H1 (cell line): ENCODE measurements around the gene ITPR1. TPM values are rescaled to one million over a fixed set of nuclear protein-coding genes. Genes with fewer than 3 reads are reported as not detected.

ENCODE experiments used
- CTCF ChIA-PET: fragments of 300-600 bp; sonication (Branson Sonifier 250); formaldehyde crosslinking; loops from one replicate; lab custom pipeline; 2021; ENCODE audit not compliant: partially characterized antibody; lab: Charles Lee
- POLR2A ChIA-PET: fragments of 300-600 bp; sonication (Branson Sonifier 250); formaldehyde crosslinking; loops from one replicate; lab custom pipeline; 2021; ENCODE audit warnings: inconsistent platforms; ENCODE audit not compliant: partially characterized antibody; lab: Charles Lee
- DNase-seq, 2 experiments: peaks; one replicate each; pipeline versions ENCODE4 v3.0.0 to v3.0.0-alpha.2; 2010 to 2022; ENCODE audit warnings: low spot score in 2 of 2, low read depth in 1 of 2, mixed read lengths in 1 of 2
- FAIRE-seq: peaks from 2 replicates; lab custom pipeline; 2011; peaks lifted over from hg19 to GRCh38; lab: Jason Lieb, UNC
- H2AFZ ChIP-seq: 2 replicates; pipeline ENCODE4 v1.8.1; 2012; ENCODE audit warnings: low read length, inconsistent platforms
- H2AK5ac ChIP-seq: 2 replicates; pipeline ENCODE4 v1.6.1; 2013; ENCODE audit warnings: low read depth, low read length
- H2BK120ac ChIP-seq: replicated peaks from 2 replicates; pipeline ENCODE3; 2013; ENCODE audit warnings: low read depth, low read length, inconsistent platforms
- H2BK12ac ChIP-seq: 2 replicates; pipeline ENCODE4 v1.6.1; 2013; ENCODE audit warnings: low read depth, low read length
- H2BK15ac ChIP-seq: 2 replicates; pipeline ENCODE4 v1.6.1; 2013; ENCODE audit warnings: low read length
- H2BK20ac ChIP-seq: 2 replicates; pipeline ENCODE4 v1.6.1; 2013; ENCODE audit warnings: low read length
- H2BK5ac ChIP-seq: 2 replicates; pipeline ENCODE4 v1.6.1; 2013; ENCODE audit warnings: low read depth, low read length
- H3K14ac ChIP-seq: 2 replicates; pipeline ENCODE4 v1.6.1; 2013; ENCODE audit warnings: inconsistent platforms; ENCODE audit not compliant: insufficient read length
- H3K18ac ChIP-seq: 2 replicates; pipeline ENCODE4 v1.6.1; 2013; ENCODE audit warnings: low read length; ENCODE audit errors: extremely low read depth
- H3K23ac ChIP-seq: 2 replicates; pipeline ENCODE4 v1.6.1; 2013; ENCODE audit warnings: inconsistent platforms; ENCODE audit not compliant: insufficient read length
- H3K23me2 ChIP-seq: 2 replicates; pipeline ENCODE4 v1.6.1; 2013; ENCODE audit warnings: low read depth, low read length
- H3K27ac ChIP-seq: 2 replicates; pipeline ENCODE4 v1.6.1; 2011; ENCODE audit warnings: low read depth, low read length, inconsistent platforms
- H3K27me3 ChIP-seq, 4 experiments: replicated peaks in 1 of 4; 1 replicate in 1 of 4; 2 replicates in 3 of 4; pipeline versions ENCODE4 v1.6.1 to v1.8.1; 2011 to 2013; ENCODE audit warnings: low read length in 3 of 4, mild to moderate bottlenecking in 3 of 4, inconsistent platforms in 2 of 4, mixed read lengths in 2 of 4, moderate library complexity in 1 of 4; ENCODE audit not compliant: control insufficient read depth in 3 of 4, insufficient read depth in 3 of 4; ENCODE audit errors: extremely low read depth in 1 of 4
- H3K36me3 ChIP-seq, 4 experiments: 2 replicates each; pipeline versions ENCODE4 v1.6.1 to v1.8.1; 2011 to 2013; ENCODE audit warnings: mild to moderate bottlenecking in 4 of 4, low read length in 3 of 4, moderate library complexity in 2 of 4, control low read depth in 1 of 4, inconsistent platforms in 1 of 4; ENCODE audit not compliant: insufficient read depth in 4 of 4, control insufficient read depth in 2 of 4
- H3K4ac ChIP-seq: replicated peaks from 2 replicates; pipeline ENCODE3; 2013; ENCODE audit warnings: low read length, low read depth, mixed read lengths, inconsistent platforms; ENCODE audit not compliant: insufficient read length
- H3K4me1 ChIP-seq, 4 experiments: replicated peaks in 1 of 4; 1 replicate in 1 of 4; 2 replicates in 3 of 4; pipeline versions ENCODE4 v1.6.1 to v1.8.1; 2011 to 2013; ENCODE audit warnings: low read length in 3 of 4, inconsistent platforms in 2 of 4, mixed read lengths in 1 of 4; ENCODE audit not compliant: insufficient read depth in 4 of 4, control insufficient read depth in 3 of 4
- H3K4me2 ChIP-seq, 2 experiments: 2 replicates each; pipeline versions ENCODE4 v1.6.1 to v1.8.1; 2011 to 2013; ENCODE audit warnings: low read depth in 2 of 2, low read length in 2 of 2, control low read depth in 1 of 2, inconsistent platforms in 1 of 2, mild to moderate bottlenecking in 1 of 2; ENCODE audit not compliant: insufficient read depth in 1 of 2
- H3K4me3 ChIP-seq, 4 experiments: fragments of 200-600, 300-600 bp in 1 of 4; sonication (generic), shearing (Covaris generic), sonication (Bioruptor Twin) in 1 of 4; 2 replicates each; pipeline versions ENCODE4 v1.5.1 to v1.8.1; 2011 to 2016; ENCODE audit warnings: low read length in 4 of 4, low read depth in 3 of 4, control low read depth in 2 of 4, inconsistent platforms in 2 of 4, mild to moderate bottlenecking in 2 of 4, mixed read lengths in 1 of 4, moderate library complexity in 1 of 4; ENCODE audit not compliant: insufficient read depth in 2 of 4; ENCODE audit errors: extremely low read depth in 1 of 4
- H3K56ac ChIP-seq: replicated peaks from 2 replicates; pipeline ENCODE3; 2013; ENCODE audit warnings: low read depth, mild to moderate bottlenecking, mixed read lengths, low read length, inconsistent platforms; ENCODE audit not compliant: insufficient read length
- H3K79me1 ChIP-seq: 2 replicates; pipeline ENCODE4 v1.6.1; 2013; ENCODE audit warnings: low read depth, low read length, control low read depth
- H3K79me2 ChIP-seq, 2 experiments: 2 replicates each; pipeline versions ENCODE4 v1.6.1 to v1.8.1; 2012 to 2013; ENCODE audit warnings: low read length in 2 of 2, mild to moderate bottlenecking in 2 of 2, inconsistent platforms in 1 of 2; ENCODE audit not compliant: insufficient read depth in 2 of 2, control insufficient read depth in 1 of 2
- H3K9ac ChIP-seq, 4 experiments: replicated peaks in 1 of 4; 1 replicate in 1 of 4; 2 replicates in 3 of 4; pipeline versions ENCODE4 v1.6.1 to v1.8.1; 2011 to 2013; ENCODE audit warnings: low read depth in 3 of 4, low read length in 3 of 4, control low read depth in 2 of 4, mild to moderate bottlenecking in 2 of 4, moderate library complexity in 2 of 4, inconsistent platforms in 1 of 4; ENCODE audit errors: extremely low read depth in 1 of 4
- H3K9me3 ChIP-seq, 2 experiments: 2 replicates each; pipeline versions ENCODE4 v1.6.1 to v1.8.1; 2012 to 2013; ENCODE audit warnings: mild to moderate bottlenecking in 2 of 2, moderate library complexity in 2 of 2, control low read depth in 1 of 2, inconsistent platforms in 1 of 2, low read depth in 1 of 2, low read length in 1 of 2, mixed read lengths in 1 of 2; ENCODE audit not compliant: insufficient read depth in 2 of 2
- H4K20me1 ChIP-seq, 2 experiments: replicated peaks in 1 of 2; 2 replicates each; pipeline versions ENCODE3 to v1.8.1; 2011 to 2013; ENCODE audit warnings: inconsistent platforms in 2 of 2, low read length in 2 of 2, mild to moderate bottlenecking in 1 of 2; ENCODE audit not compliant: insufficient read depth in 2 of 2, control insufficient read depth in 1 of 2
- H4K5ac ChIP-seq: 2 replicates; pipeline ENCODE4 v1.6.1; 2013; ENCODE audit warnings: low read length, low read depth, mixed read lengths, inconsistent platforms; ENCODE audit not compliant: insufficient read length
- H4K8ac ChIP-seq: 2 replicates; pipeline ENCODE4 v1.8.0; 2013; ENCODE audit warnings: mild to moderate bottlenecking, moderate library complexity, low read length, inconsistent platforms; ENCODE audit not compliant: insufficient read depth; ENCODE audit errors: extremely low read depth
- H4K91ac ChIP-seq: replicated peaks from 2 replicates; pipeline ENCODE3; 2013; ENCODE audit warnings: low read length, mixed read lengths, inconsistent platforms; ENCODE audit not compliant: insufficient read length
- CEBPB ChIP-seq: IDR thresholded peaks from 2 replicates; pipeline ENCODE4 v1.6.1; 2012; ENCODE audit warnings: low read depth, low read length
- HDAC6 ChIP-seq: IDR thresholded peaks from one replicate; pipeline ENCODE4 v1.7.1; 2012; ENCODE audit warnings: low read depth, mild to moderate bottlenecking, inconsistent platforms, low read length, moderate library complexity
- JUN ChIP-seq: IDR thresholded peaks from 2 replicates; pipeline ENCODE4 v1.6.1; 2011; ENCODE audit warnings: low read depth, mild to moderate bottlenecking, improper control_type of control experiment, low read length
- KDM1A ChIP-seq: fragments of 200-600, 300-600 bp; sonication (generic); IDR thresholded peaks from 2 replicates; pipeline ENCODE4 v1.7.1; 2016; ENCODE audit warnings: mild to moderate bottlenecking, low read length, borderline replicate concordance
- KDM4A ChIP-seq: IDR thresholded peaks from one replicate; pipeline ENCODE4 v1.7.1; 2012; ENCODE audit warnings: low read depth, mild to moderate bottlenecking, moderate library complexity, low read length, inconsistent platforms; ENCODE audit not compliant: severe bottlenecking
- POU5F1 ChIP-seq: IDR thresholded peaks from 2 replicates; pipeline ENCODE4 v1.6.1; 2011; ENCODE audit warnings: low read depth, mild to moderate bottlenecking, low read length, moderate library complexity
- RBBP5 ChIP-seq: IDR thresholded peaks from 2 replicates; pipeline ENCODE4 v1.7.1; 2012; ENCODE audit warnings: low read depth, mild to moderate bottlenecking, inconsistent platforms, low read length, moderate library complexity, borderline replicate concordance
- RXRA ChIP-seq: IDR thresholded peaks from 2 replicates; pipeline ENCODE4 v1.6.1; 2011; ENCODE audit warnings: low read depth, mild to moderate bottlenecking, low read length, moderate library complexity; ENCODE audit not compliant: insufficient read depth
- SP4 ChIP-seq: IDR thresholded peaks from 2 replicates; pipeline ENCODE4 v1.6.1; 2012; ENCODE audit warnings: low read length, inconsistent platforms
- SUZ12 ChIP-seq: fragments of 200-600 bp; sonication (generic); IDR thresholded peaks from 2 replicates; pipeline ENCODE4 v1.6.1; 2012; ENCODE audit warnings: mild to moderate bottlenecking, inconsistent platforms, low read length, moderate library complexity, mixed read lengths
- TAF1 ChIP-seq: IDR thresholded peaks from 2 replicates; pipeline ENCODE4 v1.6.1; 2011; ENCODE audit warnings: mild to moderate bottlenecking, low read depth, low read length
- WGBS, 2 experiments: shearing (Covaris generic) in 1 of 2; methylation state at CpG; one replicate each; pipeline versions ENCODE4 v1.1.6 to v1.1.7; 2013 to 2015; ENCODE audit warnings: low lambda C conversion rate in 2 of 2, mixed read lengths in 2 of 2, inconsistent platforms in 1 of 2, low coverage in 1 of 2, missing lambda C conversion rate in 1 of 2; ENCODE audit not compliant: insufficient replicate concordance in 2 of 2, insufficient coverage in 1 of 2, insufficient read length in 1 of 2; ENCODE audit errors: extremely low coverage in 1 of 2, missing lambda C conversion rate in 1 of 2; 5-methylcytosine and 5-hydroxymethylcytosine counted together
- polyA plus RNA-seq, 7 experiments: library from polyadenylated mRNA; depleted of rRNA in 3 of 7; stranded (reverse) in 5 of 7; unstranded in 2 of 7; fragments of >200 nt in 5 of 7; fragments of 200-250 nt in 2 of 7; gene quantifications; 1 replicate in 5 of 7; 2 replicates in 1 of 7; 4 replicates in 1 of 7; pipeline versions ENCODE4 v1.2.1 to v1.2.3, GENCODE V29; 2011 to 2013; ENCODE audit warnings: missing spikeins in 2 of 7, mixed read lengths in 2 of 7
- total RNA-seq: library from RNA; stranded (reverse); fragmentation: NEBNext Ultra II Directional; extraction: Animal tissue kit (Norgen Biotek cat#: 25700); gene quantifications from 2 replicates; pipeline ENCODE4 v1.2.1, GENCODE V29; 2021
- TF ChIP-seq, protein P1 (sequence below): IDR thresholded peaks from 2 replicates; pipeline ENCODE4 v1.6.1; 2011; ENCODE audit warnings: low read length, improper control_type of control experiment

Gene ITPR1
- total and polyA plus RNA-seq, 2 of the 8 experiments (the other 6 are each of a cell fraction or from before 2014, with no cell fraction given) = 2.5 to 16.3 TPM

DNA sequence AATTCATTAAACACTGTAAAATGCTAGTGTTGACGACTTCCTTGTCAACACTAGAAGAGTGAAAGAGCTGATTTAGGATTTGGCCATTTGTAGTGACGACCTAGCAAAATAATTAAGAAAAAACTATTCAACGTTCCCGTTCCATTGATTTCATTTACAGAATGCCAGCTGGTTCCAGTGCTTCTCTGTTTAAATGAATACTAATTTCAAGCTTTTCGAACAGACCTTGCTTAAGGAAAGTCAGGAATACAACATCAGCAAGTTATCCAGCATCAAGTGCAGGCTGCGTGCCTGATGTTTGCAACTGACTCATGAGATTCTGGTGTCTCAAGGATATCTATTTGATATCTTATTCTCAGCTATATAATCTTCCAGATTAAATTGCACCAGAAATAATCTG, 387.7 kb downstream of the ITPR1 start:
- Histone ChIP-seq H2BK120ac (no peak overlapping the region), H3K9me3 (no peaks in the 10 kb centered on the region), H3K23ac (no peak overlapping the region), H2BK12ac (no peak overlapping the region), H3K23me2 (no peaks in the 10 kb centered on the region), H3K79me2 (no peaks in the 10 kb centered on the region), H2AK5ac (no peak overlapping the region), H2AFZ (no peak overlapping the region), H3K14ac (no peak overlapping the region), H3K27ac (no peak overlapping the region), H2BK5ac (no peak overlapping the region), H3K9ac (no peak overlapping the region), H2BK15ac (no peak overlapping the region), H3K4ac (no peak overlapping the region), H4K20me1 (no peaks in the 10 kb centered on the region), H4K5ac (no peak overlapping the region), H3K79me1 (no peaks in the 10 kb centered on the region), H3K27me3 (no peaks in the 10 kb centered on the region), H3K4me2 (no peak overlapping the region), H2BK20ac (no peak overlapping the region), H4K8ac (no peak overlapping the region), H3K36me3 (no peaks in the 10 kb centered on the region), H4K91ac (no peak overlapping the region), H3K4me1 (no peaks in the 10 kb centered on the region), H3K4me3 (no peak overlapping the region), H3K18ac (no peak overlapping the region), H3K56ac (no peak overlapping the region)
- 82% methylated on average over 6 of the region's 6 CpGs; no CpG with 5 or more reads in 1 of the 2 experiments for WGBS, 2 experiments
- FAIRE-seq (no peak), DNase-seq (no peak)
- TF ChIP-seq SP4 (no peak), RXRA (no peak), TAF1 (no peak), RBBP5 (no peak), HDAC6 (no peak), POU5F1 (no peak), SUZ12 (no peak), CEBPB (no peak), KDM1A (no peak), KDM4A (no peak), JUN (no peak)
- TF ChIP-seq, protein P1, sequence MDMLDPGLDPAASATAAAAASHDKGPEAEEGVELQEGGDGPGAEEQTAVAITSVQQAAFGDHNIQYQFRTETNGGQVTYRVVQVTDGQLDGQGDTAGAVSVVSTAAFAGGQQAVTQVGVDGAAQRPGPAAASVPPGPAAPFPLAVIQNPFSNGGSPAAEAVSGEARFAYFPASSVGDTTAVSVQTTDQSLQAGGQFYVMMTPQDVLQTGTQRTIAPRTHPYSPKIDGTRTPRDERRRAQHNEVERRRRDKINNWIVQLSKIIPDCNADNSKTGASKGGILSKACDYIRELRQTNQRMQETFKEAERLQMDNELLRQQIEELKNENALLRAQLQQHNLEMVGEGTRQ = no peak
- CTCF ChIA-PET = interaction anchor here (0.6 to 1.8 kb wide), 5 partner anchors 9 to 187 kb away, joined by 3 to 6 read pairs (median 3); no protein-coding TSS in a partner anchor
- POLR2A ChIA-PET = interaction anchor here (0.6 to 0.7 kb wide), 2 partner anchors 23 to 164 kb away, joined by 3 to 4 read pairs; no protein-coding TSS in a partner anchor
